Skin of body (tissue), 2 donors: ENCODE data around the gene OR2T6. TPM values are rescaled to one million over a fixed set of nuclear protein-coding genes. Genes with fewer than 3 reads are reported as not detected.
"Not testable (repeated sequence)": the region's sequence is repeated elsewhere in the genome, so short reads cannot be mapped to it uniquely, and the experiment has no call there.

Experiments used
- DNase-seq: peaks from one replicate; lab custom pipeline; 2025; lab: John Stamatoyannopoulos, UW
- total RNA-seq: library from RNA; depleted of rRNA; stranded (reverse); fragments of >200 nt; gene quantifications from one replicate; pipeline ENCODE4 v1.2.3, GENCODE V29; 2014

OR2T6 gene
- total RNA-seq, 1 donor from 2014 or later, result not detected

GRCh38 chr1:248432201-248432600, 56.7 kb downstream of the OR2T6 start:
- not testable (repeated sequence) for DNase-seq

GRCh38 chr1:248433811-248434415, 58.4 kb downstream of the OR2T6 start:
- not testable (repeated sequence) for DNase-seq

- DNase-seq, result not testable (repeated sequence)
These were observed 59.4 kb downstream of the OR2T6 start for GRCh38 chr1:248434913-248435312.

- DNase-seq, result not testable (repeated sequence)
These were observed 60.8 kb downstream of the OR2T6 start for GRCh38 chr1:248436303-248436702.

- not testable (repeated sequence) for DNase-seq
These were observed 63.1 kb downstream of the OR2T6 start for GRCh38 chr1:248438668-248439067.

- DNase-seq, result not testable (repeated sequence)
These were observed 63.7 kb downstream of the OR2T6 start for GRCh38 chr1:248439283-248439682.

Other genes with a start within 250 kb of the OR2T6 start
- gene OR2M5, start 230.6 kb upstream of the OR2T6 start, total RNA-seq, result not detected
- not detected for gene OR2M2, start 200.9 kb upstream of the OR2T6 start, total RNA-seq
- not detected for gene OR2M3, start 178.5 kb upstream of the OR2T6 start, total RNA-seq
- not detected for gene OR2M4, start 144.3 kb upstream of the OR2T6 start, total RNA-seq
- gene OR2T33, start 97.8 kb upstream of the OR2T6 start, total RNA-seq, result not detected
- not detected for gene OR2T12, start 72.3 kb upstream of the OR2T6 start, total RNA-seq
- gene OR2M7, start 51.2 kb upstream of the OR2T6 start, total RNA-seq, result not detected
- gene OR14C36, start 27.0 kb upstream of the OR2T6 start, total RNA-seq, result not detected
- not detected for gene OR2T4, start 14.1 kb upstream of the OR2T6 start, total RNA-seq
- not detected for gene OR2T1, start 27.3 kb downstream of the OR2T6 start, total RNA-seq
- not detected for gene OR2T2, start 69.9 kb downstream of the OR2T6 start, total RNA-seq
- not detected for gene OR2T3, start 97.6 kb downstream of the OR2T6 start, total RNA-seq
- gene OR2T5, start 112.8 kb downstream of the OR2T6 start, total RNA-seq, result not detected
- gene OR2G6, start 132.3 kb downstream of the OR2T6 start, total RNA-seq, result not detected
- gene OR2T29, start 187.0 kb downstream of the OR2T6 start, total RNA-seq, result not detected
- gene OR2T34, start 199.0 kb downstream of the OR2T6 start, total RNA-seq, result not detected
- not detected for gene OR2T10, start 222.0 kb downstream of the OR2T6 start, total RNA-seq